Measurements from ENCODE around the gene RPL18A. TPM values are rescaled to one million over a fixed set of nuclear protein-coding genes. Genes with fewer than 3 reads are reported as not detected.

The RPL18A gene
- polyA plus RNA-seq, 1 experiment: 2,264 TPM

GRCh38 chr19:17909003-17909732 is 49.5 kb downstream of the RPL18A start:
- POLR2A ChIA-PET: no interaction called here
- Histone ChIP-seq H3K4me3 (ENCODE audit: low read depth, low read length) (no peak overlapping the region), H3K27me3 (ENCODE audit: control insufficient read depth, insufficient read depth, low read length) (no peaks in the 10 kb centered on the region), H3K36me3 (ENCODE audit: control insufficient read depth, insufficient read depth, low read length) (no peaks in the 10 kb centered on the region)
- no peak for DNase-seq (ENCODE audit: low read depth)
- TF ChIP-seq CTCF (IDR thresholded peaks at IDR 0.05; ENCODE audit: insufficient read depth, low read depth, low read length): no peak
- CTCF ChIA-PET: interaction anchor here (0.6 to 1.4 kb wide), 4 partner anchors 10 to 481 kb away, joined by 3 read pairs; partner anchors contain the start of gene CCDC124

GRCh38 chr19:17910791-17911360 is 51.2 kb downstream of the RPL18A start:
- Histone ChIP-seq H3K4me3 (ENCODE audit: low read depth, low read length) (no peak overlapping the region), H3K36me3 (ENCODE audit: control insufficient read depth, insufficient read depth, low read length) (no peaks in the 10 kb centered on the region), H3K27me3 (ENCODE audit: control insufficient read depth, insufficient read depth, low read length) (no peaks in the 10 kb centered on the region)
- DNase-seq (ENCODE audit: low read depth): no peak
- POLR2A ChIA-PET: interaction anchor here (0.6 kb wide), 1 partner anchor 44 kb away, joined by 4 read pairs; no protein-coding TSS in a partner anchor
- CTCF ChIA-PET: interaction anchor here (1.3 to 1.4 kb wide), 2 partner anchors 22 to 27 kb away, joined by 5 to 6 read pairs; partner anchors contain the start of gene CCDC124
- TF ChIP-seq CTCF (IDR thresholded peaks at IDR 0.05; ENCODE audit: insufficient read depth, low read depth, low read length): no peak

Small RNA genes within 50 kb of the gene (small RNA-seq; reads per million reads assigned to genes)
- gene SNORA68 (ENCODE audit: insufficient read length, low read depth, low replicate concordance): not detected

Other genes starting within 250 kb of the RPL18A start
- gene UNC13A, start 171.6 kb upstream of the RPL18A start, polyA plus RNA-seq (2011; rRNA removed): 1.0 and 2.2 TPM in 2 replicates
- 6.1 and 20.4 TPM in 2 replicates for gene MAP1S, start 140.4 kb upstream of the RPL18A start, polyA plus RNA-seq (2011; rRNA removed)
- 0.47 and 0.48 TPM in 2 replicates for gene FCHO1, start 108.4 kb upstream of the RPL18A start, polyA plus RNA-seq (2011; rRNA removed)
- not detected in 2 replicates for gene B3GNT3, start 64.8 kb upstream of the RPL18A start, polyA plus RNA-seq (2011; rRNA removed)
- 0.18 TPM in 1 of 2 replicates, not detected in the other for gene INSL3, start 38.4 kb upstream of the RPL18A start, polyA plus RNA-seq (2011; rRNA removed)
- gene JAK3, start 11.9 kb upstream of the RPL18A start, polyA plus RNA-seq (2011; rRNA removed): 3.3 and 6.1 TPM in 2 replicates
- not detected in 2 replicates for gene SLC5A5, start 12.0 kb downstream of the RPL18A start, polyA plus RNA-seq (2011; rRNA removed)
- 37.6 and 40.8 TPM in 2 replicates for gene CCDC124, start 73.1 kb downstream of the RPL18A start, polyA plus RNA-seq (2011; rRNA removed)
- gene KCNN1, start 107.2 kb downstream of the RPL18A start, polyA plus RNA-seq (2011; rRNA removed): 0.06 and 0.10 TPM in 2 replicates
- 4.5 and 6.0 TPM in 2 replicates for gene ARRDC2, start 148.3 kb downstream of the RPL18A start, polyA plus RNA-seq (2011; rRNA removed)
- gene IL12RB1, start 227.0 kb downstream of the RPL18A start, polyA plus RNA-seq (2011; rRNA removed): 0.10 and 0.13 TPM in 2 replicates
- gene MAST3, start 237.9 kb downstream of the RPL18A start, polyA plus RNA-seq (2011; rRNA removed): 1.9 and 2.8 TPM in 2 replicates